ENCODE results near the gene IL7R.

IL7R gene

GRCh38 chr5:35921930-35922329 lies 65.2 kb downstream of the IL7R start:
- Histone ChIP-seq H3K27ac (ENCODE audit: low read length) (no peak overlapping the region), H3K4me3 (ENCODE audit: low read depth in 1 of 2, low read length in 2 of 2) (no peak overlapping the region), H3K36me3 (ENCODE audit: control insufficient read depth in 1 of 2, insufficient read depth in 2 of 2, low read length in 2 of 2) (no peaks in the 10 kb centered on the region), H3K9me3 (ENCODE audit: control insufficient read depth in 1 of 2, low read length in 2 of 2) (peaks cover 0 to 6% of the 10 kb centered on the region in 2 donors), H3K4me1 (ENCODE audit: control insufficient read depth in 1 of 2, insufficient read depth in 2 of 2, low read length in 2 of 2) (peaks cover 0 to 8% of the 10 kb centered on the region in 2 donors), H3K27me3 (ENCODE audit: low read depth, low read length) (no peaks in the 10 kb centered on the region)

DNA sequence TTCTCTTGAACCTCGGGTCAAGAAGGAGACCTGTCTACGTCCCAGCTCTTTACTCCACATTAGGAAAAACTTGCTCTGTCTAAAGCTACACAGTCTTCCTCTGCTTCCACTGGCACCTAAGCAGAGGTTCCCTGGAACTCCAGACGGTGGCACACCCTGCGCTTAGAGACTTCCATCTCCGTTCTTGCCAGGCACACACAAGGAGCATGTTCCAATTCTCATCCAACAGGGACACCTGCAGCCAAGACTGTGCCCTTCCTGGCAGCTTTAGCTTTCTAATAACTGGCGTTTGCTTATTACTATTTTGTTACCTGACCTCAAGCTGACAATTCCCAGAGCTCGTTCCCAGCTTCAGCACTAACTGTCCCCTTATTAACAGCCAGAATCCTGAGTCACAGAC lies 65.8 kb downstream of the IL7R start:
- Histone ChIP-seq H3K27ac (ENCODE audit: low read length) (no peak overlapping the region), H3K27me3 (ENCODE audit: low read depth, low read length) (no peaks in the 10 kb centered on the region), H3K4me3 (ENCODE audit: low read depth in 1 of 2, low read length in 2 of 2) (no peak overlapping the region), H3K4me1 (ENCODE audit: control insufficient read depth in 1 of 2, insufficient read depth in 2 of 2, low read length in 2 of 2) (peaks cover 0 to 8% of the 10 kb centered on the region in 2 donors), H3K9me3 (ENCODE audit: control insufficient read depth in 1 of 2, low read length in 2 of 2) (peaks cover 0 to 6% of the 10 kb centered on the region in 2 donors), H3K36me3 (ENCODE audit: control insufficient read depth in 1 of 2, insufficient read depth in 2 of 2, low read length in 2 of 2) (no peaks in the 10 kb centered on the region)

DNA sequence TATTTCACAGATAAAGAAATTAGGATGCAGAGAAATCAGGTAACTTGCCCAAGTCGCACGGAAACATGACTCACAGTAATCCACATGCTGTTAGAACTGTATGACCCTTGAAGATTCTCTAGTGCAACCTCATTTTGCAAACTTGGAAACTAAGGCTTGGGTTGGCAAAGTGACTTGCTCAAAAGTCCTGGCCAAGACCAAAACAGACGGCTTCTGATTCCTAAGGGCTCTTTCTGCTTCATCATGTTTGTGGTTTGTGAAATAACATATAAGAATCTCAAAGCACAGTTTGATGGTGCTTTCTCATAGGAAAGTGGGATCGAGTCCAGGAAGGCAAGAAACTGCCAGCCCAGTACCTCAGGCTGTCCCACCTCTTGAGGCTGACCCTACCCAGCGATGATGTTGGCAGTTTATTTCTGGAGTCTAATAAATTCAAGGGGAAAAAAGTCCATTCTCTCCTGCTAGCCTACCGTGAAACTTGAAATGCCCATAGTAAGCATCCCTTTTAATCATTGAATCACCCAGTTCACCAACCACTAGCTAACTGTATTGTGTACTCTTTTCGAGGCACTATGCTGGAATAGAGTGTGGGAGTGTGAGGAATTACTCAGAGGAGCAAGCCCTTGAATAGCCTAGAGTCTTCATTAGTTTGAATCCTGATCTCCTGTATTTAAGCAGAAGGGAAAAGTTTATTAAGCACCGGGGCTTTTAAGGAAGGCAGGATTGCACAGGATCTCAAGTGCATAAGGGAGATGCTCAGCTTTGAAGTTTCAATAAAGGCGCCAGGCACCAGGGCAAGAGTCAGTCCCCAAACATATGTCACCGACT lies 67.6 kb downstream of the IL7R start:
- Histone ChIP-seq H3K4me1 (ENCODE audit: control insufficient read depth in 1 of 2, insufficient read depth in 2 of 2, low read length in 2 of 2) (peaks cover 0 to 8% of the 10 kb centered on the region in 2 donors), H3K27me3 (ENCODE audit: low read depth, low read length) (no peaks in the 10 kb centered on the region), H3K9me3 (ENCODE audit: control insufficient read depth in 1 of 2, low read length in 2 of 2) (peaks cover 0 to 6% of the 10 kb centered on the region in 2 donors), H3K36me3 (ENCODE audit: control insufficient read depth in 1 of 2, insufficient read depth in 2 of 2, low read length in 2 of 2) (no peaks in the 10 kb centered on the region), H3K4me3 (ENCODE audit: low read depth in 1 of 2, low read length in 2 of 2) (no peak overlapping the region), H3K27ac (ENCODE audit: low read length) (no peak overlapping the region)

DNA sequence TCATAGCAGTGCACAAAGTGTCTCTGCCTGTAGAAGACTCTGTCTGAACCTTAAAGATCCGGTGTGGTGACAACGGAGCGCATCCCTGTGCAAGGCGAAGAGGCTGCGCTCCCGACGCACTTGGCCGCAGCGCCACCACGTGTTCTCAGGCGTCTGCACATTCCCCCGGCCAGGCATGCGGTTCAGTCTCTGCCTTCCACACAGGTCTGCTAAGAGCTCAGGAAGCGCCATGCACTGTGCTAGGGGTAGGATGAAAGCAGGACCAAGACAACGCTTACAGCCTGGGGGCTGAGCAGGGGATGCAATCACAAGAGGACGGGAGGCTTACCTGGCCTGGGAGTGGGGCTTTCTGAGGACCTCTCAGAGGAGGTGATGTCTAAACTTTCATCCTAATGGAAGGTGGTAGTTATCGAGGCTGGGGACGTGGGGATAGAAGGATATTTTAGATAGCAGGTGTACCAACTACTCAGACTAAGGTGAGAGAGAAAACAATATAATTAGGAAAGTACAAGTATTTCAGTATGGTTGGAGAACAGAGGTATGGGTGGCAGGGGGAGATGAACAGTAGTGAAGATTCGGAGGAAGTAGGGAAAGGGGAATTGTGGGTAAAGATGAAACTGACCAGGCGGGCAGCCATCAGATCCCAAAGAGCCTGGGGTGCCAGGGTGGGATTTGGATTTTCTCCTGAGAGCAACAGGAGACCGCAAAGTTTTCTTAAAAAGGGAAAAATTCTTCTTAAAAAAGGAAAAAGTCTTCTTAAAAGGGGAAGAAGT lies 68.4 kb downstream of the IL7R start:
- Histone ChIP-seq H3K9me3 (ENCODE audit: control insufficient read depth in 1 of 2, low read length in 2 of 2) (no peaks in the 10 kb centered on the region), H3K4me3 (ENCODE audit: low read depth in 1 of 2, low read length in 2 of 2) (no peak overlapping the region), H3K27ac (ENCODE audit: low read length) (no peak overlapping the region), H3K4me1 (ENCODE audit: control insufficient read depth in 1 of 2, insufficient read depth in 2 of 2, low read length in 2 of 2) (peaks cover 0 to 8% of the 10 kb centered on the region in 2 donors), H3K36me3 (ENCODE audit: control insufficient read depth in 1 of 2, insufficient read depth in 2 of 2, low read length in 2 of 2) (no peaks in the 10 kb centered on the region), H3K27me3 (ENCODE audit: low read depth, low read length) (no peaks in the 10 kb centered on the region)

DNA sequence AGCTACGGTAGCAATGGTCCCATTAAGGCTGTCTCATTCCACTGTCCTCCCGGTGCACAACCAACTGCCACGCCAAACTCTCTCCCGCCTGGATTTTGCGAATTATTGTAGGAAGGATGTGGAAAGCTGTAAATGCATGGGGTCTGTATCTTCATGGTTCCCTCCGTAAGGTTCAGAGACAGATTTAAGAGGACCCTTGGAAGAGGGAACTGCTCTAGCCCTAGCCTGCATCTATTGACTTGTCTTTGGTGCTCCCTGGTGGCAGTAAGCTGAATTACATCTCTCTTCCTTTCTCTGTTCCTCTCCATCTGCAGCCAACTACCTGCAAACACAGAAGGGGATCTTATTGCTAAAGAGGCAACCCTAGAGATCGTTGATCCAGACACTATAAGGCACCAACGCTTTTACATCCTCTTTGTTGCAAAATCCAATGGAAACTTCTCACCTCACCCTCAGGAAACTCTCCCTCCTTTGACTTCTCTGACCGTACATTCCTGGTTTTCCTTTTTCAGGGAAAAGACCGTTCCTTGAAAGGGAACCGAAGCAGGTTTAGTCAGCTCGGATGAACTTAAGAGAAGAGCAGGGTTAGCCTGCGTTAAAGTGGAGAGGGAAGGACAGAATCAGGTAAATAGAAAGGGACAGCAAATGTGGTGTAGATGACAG lies 69.8 kb downstream of the IL7R start:
- no peak overlapping the region for H3K27ac ChIP-seq (ENCODE audit: low read length)
- no peaks in the 10 kb centered on the region for H3K36me3 ChIP-seq (ENCODE audit: control insufficient read depth in 1 of 2, insufficient read depth in 2 of 2, low read length in 2 of 2)
- no peaks in the 10 kb centered on the region for H3K27me3 ChIP-seq (ENCODE audit: low read depth, low read length)
- no peaks in the 10 kb centered on the region for H3K9me3 ChIP-seq (ENCODE audit: control insufficient read depth in 1 of 2, low read length in 2 of 2)
- peaks cover 0 to 8% of the 10 kb centered on the region in 2 donors for H3K4me1 ChIP-seq (ENCODE audit: control insufficient read depth in 1 of 2, insufficient read depth in 2 of 2, low read length in 2 of 2)
- H3K4me3 ChIP-seq (ENCODE audit: low read depth in 1 of 2, low read length in 2 of 2) = peak overlapping the region in 1 of 2 donors; percentile 34

All from muscle layer of duodenum (tissue), 2 donors.